Measurements from ENCODE around the gene C3orf18. TPM values are rescaled to one million over a fixed set of nuclear protein-coding genes. Genes with fewer than 3 reads are reported as not detected.

The C3orf18 gene
- total RNA-seq, 1 experiment from 2014 or later, result 7.1 TPM

DNA sequence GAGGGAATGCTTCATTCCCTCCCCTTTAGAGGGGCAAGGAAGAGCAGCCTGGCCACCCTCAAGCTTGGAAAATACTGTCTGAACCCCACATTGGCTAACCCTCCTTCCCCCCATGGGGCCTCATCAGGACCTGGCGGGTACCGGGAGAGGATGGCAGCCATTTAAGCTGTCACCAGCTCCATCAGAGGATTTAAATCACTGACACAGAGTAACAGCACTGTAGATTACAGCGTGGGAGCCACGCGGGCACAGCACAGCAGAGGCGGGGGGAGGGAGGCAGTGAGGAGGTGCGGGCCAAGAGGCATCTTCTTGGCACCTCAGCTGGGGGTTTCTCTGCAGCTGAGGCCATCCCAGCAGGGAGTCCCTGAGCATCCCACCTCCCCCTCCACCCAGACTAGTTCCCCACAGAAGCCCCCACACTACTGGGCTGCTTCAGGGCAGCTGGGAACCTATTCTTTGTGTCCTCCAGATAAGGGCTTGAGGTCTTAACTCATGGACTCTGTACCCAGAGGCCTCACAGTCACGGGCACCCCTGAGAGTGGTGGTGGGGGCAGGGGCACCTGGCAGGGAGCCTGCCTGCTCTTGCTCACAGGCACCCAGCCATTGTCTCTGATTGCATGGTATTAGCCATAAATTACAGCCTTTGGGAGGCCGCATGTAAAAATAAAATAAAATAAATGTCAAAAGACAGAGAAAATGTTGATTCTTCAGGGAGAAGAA is 42.2 kb downstream of the C3orf18 start:
- Mint-ChIP-seq H3K27ac (no peak overlapping the region), H3K4me1 (peaks cover 59 to 64% of the 10 kb centered on the region in 2 experiments), H3K27me3 (ENCODE audit: low read depth) (peaks cover 6% of the 10 kb centered on the region), H3K9me3 (no peaks in the 10 kb centered on the region; a peak in 1 of 5 replicates), H3K4me3 (no peak overlapping the region), H3K36me3 (ENCODE audit: insufficient read depth in 1 of 3, low read depth in 3 of 3) (no peaks in the 10 kb centered on the region)
- Histone ChIP-seq H4K8ac (replicated peaks; ENCODE audit: insufficient read length, low read depth, low read length) (no peak overlapping the region), H3K27ac (ENCODE audit: insufficient read length, low read depth, low read length) (no peak overlapping the region), H3K4ac (ENCODE audit: low read depth, low read length) (no peak overlapping the region), H3K18ac (ENCODE audit: insufficient read length, low read depth, low read length) (no peak overlapping the region), H3K56ac (ENCODE audit: insufficient read length, low read depth, low read length) (no peak overlapping the region), H4K91ac (ENCODE audit: insufficient read length, low read depth, low read length) (no peak overlapping the region), H4K20me1 (ENCODE audit: control insufficient read depth, insufficient read depth, insufficient read length) (peaks cover 2% of the 10 kb centered on the region), H3T11ph (ENCODE audit: low read length) (no peak overlapping the region), H3K79me2 (ENCODE audit: insufficient read depth, low read length) (no peaks in the 10 kb centered on the region), H2BK5ac (ENCODE audit: insufficient read length, low read length) (no peak overlapping the region), H3K23me2 (ENCODE audit: insufficient read length, low read depth, low read length, poor library complexity, severe bottlenecking) (no peaks in the 10 kb centered on the region), H3K9me3 (ENCODE audit: control insufficient read depth, low read depth, low read length) (no peaks in the 10 kb centered on the region), H3K23ac (ENCODE audit: insufficient read length, low read depth, low read length) (no peak overlapping the region), H3K27me3 (ENCODE audit: insufficient read depth, low read length) (no peaks in the 10 kb centered on the region), H3K4me2 (ENCODE audit: insufficient read depth, insufficient read length, low read length) (no peak overlapping the region), H3K9ac (ENCODE audit: extremely low read depth, insufficient read length, low read length) (no peak overlapping the region), H4K5ac (ENCODE audit: insufficient read length, low read depth, low read length) (no peak overlapping the region), H3K14ac (ENCODE audit: insufficient read depth, low read length) (no peak overlapping the region), H2BK12ac (ENCODE audit: insufficient read length, low read depth, low read length) (no peak overlapping the region), H2BK120ac (ENCODE audit: low read depth, low read length, poor library complexity, severe bottlenecking) (no peak overlapping the region), H3K79me1 (ENCODE audit: insufficient read depth, low read depth, low read length, poor library complexity, severe bottlenecking) (no peaks in the 10 kb centered on the region), H3K4me1 (ENCODE audit: insufficient read depth, low read length) (peaks cover 9% of the 10 kb centered on the region; the same call in 1 of the 2 replicates), H2BK20ac (ENCODE audit: low read depth, low read length, poor library complexity, severe bottlenecking) (no peak overlapping the region), H2BK15ac (ENCODE audit: low read depth, low read length) (no peak overlapping the region), H2AK5ac (ENCODE audit: insufficient read length, low read length) (no peak overlapping the region), H2AFZ (ENCODE audit: low read length) (no peak overlapping the region)
- WGBS (ENCODE audit: extremely low coverage, insufficient read length, low lambda C conversion rate), result no CpG with 5 or more reads among the region's 9 CpGs
- DNase-seq, result no peak
- TF ChIP-seq, protein P1, sequence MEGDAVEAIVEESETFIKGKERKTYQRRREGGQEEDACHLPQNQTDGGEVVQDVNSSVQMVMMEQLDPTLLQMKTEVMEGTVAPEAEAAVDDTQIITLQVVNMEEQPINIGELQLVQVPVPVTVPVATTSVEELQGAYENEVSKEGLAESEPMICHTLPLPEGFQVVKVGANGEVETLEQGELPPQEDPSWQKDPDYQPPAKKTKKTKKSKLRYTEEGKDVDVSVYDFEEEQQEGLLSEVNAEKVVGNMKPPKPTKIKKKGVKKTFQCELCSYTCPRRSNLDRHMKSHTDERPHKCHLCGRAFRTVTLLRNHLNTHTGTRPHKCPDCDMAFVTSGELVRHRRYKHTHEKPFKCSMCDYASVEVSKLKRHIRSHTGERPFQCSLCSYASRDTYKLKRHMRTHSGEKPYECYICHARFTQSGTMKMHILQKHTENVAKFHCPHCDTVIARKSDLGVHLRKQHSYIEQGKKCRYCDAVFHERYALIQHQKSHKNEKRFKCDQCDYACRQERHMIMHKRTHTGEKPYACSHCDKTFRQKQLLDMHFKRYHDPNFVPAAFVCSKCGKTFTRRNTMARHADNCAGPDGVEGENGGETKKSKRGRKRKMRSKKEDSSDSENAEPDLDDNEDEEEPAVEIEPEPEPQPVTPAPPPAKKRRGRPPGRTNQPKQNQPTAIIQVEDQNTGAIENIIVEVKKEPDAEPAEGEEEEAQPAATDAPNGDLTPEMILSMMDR (conservative IDR thresholded peaks at IDR 0.05), result no peak

Measured in H9 (cell line).